Stimulated activated CD8-positive, alpha-beta memory T cell treated with anti-CD3 and anti-CD28 coated beads, Interleukin-2, amount 100 ng/mL, for 1 hour (primary cell): Measurements from ENCODE around the gene REXO2.

Experiments
- DNase-seq, 2 donors: peaks; one replicate each; pipeline ENCODE4 v3.0.0-alpha.2; 2020; ENCODE audit warnings: low read depth in 2 of 2

The REXO2 gene

GRCh38 chr11:114439229-114440120 is at the start of gene REXO2:
Gene REXO2, plus strand, starts transcription at chr11:114439467. Its CDS starts 62 bp downstream, at chr11:114439529.
- DNase-seq, result peak; percentile 86 to 92

GRCh38 chr11:114392735-114393667 is 46.3 kb upstream of the REXO2 start:
- DNase-seq, result no peak

GRCh38 chr11:114395736-114396135 is 43.5 kb upstream of the REXO2 start:
- no peak for DNase-seq

- DNase-seq, result no peak
Measured at GRCh38 chr11:114396916-114397315, 42.4 kb upstream of the REXO2 start.

- no peak for DNase-seq
Measured at GRCh38 chr11:114397349-114397982, 41.8 kb upstream of the REXO2 start.

GRCh38 chr11:114398303-114398920 is 40.9 kb upstream of the REXO2 start:
- DNase-seq, result no peak

- DNase-seq, result no peak
Measured at GRCh38 chr11:114399490-114400215, 39.6 kb upstream of the REXO2 start.

GRCh38 chr11:114400216-114400914 is 38.9 kb upstream of the REXO2 start, which contains the start of the genes C11orf71 and RBM7:
Gene C11orf71, minus strand, starts transcription at chr11:114400511. Its CDS starts 180 bp downstream, at chr11:114400331.
Gene RBM7, plus strand, starts transcription at chr11:114400666. Its CDS starts 6 bp downstream, at chr11:114400672.
- peak; percentile 95 to 97 for DNase-seq

GRCh38 chr11:114400915-114401223 is 38.4 kb upstream of the REXO2 start:
- DNase-seq, result no peak

- DNase-seq, result no peak
Measured at GRCh38 chr11:114401311-114401710, 38.0 kb upstream of the REXO2 start.

GRCh38 chr11:114412946-114413345 is 26.3 kb upstream of the REXO2 start:
- DNase-seq, result no peak

- DNase-seq, result no peak
Measured at GRCh38 chr11:114413958-114414357, 25.3 kb upstream of the REXO2 start.

- no peak for DNase-seq
Measured at GRCh38 chr11:114416441-114416961, 22.8 kb upstream of the REXO2 start.

GRCh38 chr11:114426280-114426679 is 13.0 kb upstream of the REXO2 start:
- DNase-seq, result no peak

- DNase-seq, result no peak
Measured at GRCh38 chr11:114430290-114430689, 9.0 kb upstream of the REXO2 start.

GRCh38 chr11:114432893-114433292 is 6.4 kb upstream of the REXO2 start:
- no peak for DNase-seq

- DNase-seq, result no peak
Measured at GRCh38 chr11:114433376-114433775, 5.9 kb upstream of the REXO2 start.

- no peak for DNase-seq
Measured at GRCh38 chr11:114438303-114438702, 964 bp upstream of the REXO2 start.

GRCh38 chr11:114440121-114440860 is 1.0 kb downstream of the REXO2 start:
- DNase-seq, result no peak
